ENCODE data around the gene GPER1. TPM values are rescaled to one million over a fixed set of nuclear protein-coding genes. Genes with fewer than 3 reads are reported as not detected.
A peak's percentile ranks its signal among the peaks of the same experiment; 100 is the strongest.

The GPER1 gene
- total and polyA plus RNA-seq, 2 donors (not counting 3 experiments of a cell fraction or from before 2014, with no cell fraction given), result 0.77 to 2.3 TPM

DNA sequence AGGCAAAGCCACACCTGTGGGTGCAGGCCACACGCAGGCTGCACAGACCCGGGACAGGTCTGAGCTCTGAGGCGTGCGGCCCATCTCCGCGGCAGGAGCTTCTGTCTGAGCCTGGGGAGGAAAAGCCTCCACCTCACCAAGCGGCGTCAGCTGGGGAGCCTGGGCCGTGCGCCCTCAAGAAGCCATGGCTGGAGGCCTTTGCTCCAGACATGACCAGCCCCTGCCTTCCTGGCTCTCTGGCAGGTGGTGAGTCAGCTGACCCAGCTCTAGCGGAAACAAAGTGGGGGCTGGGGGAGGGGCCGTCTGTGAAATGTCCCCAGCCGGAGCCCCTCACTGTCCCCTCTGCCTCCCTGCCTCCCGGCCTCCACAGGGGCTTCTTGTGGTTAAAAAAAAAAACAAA is 12.5 kb downstream of the GPER1 start:
- intact Hi-C loops (cut with micrococcal nuclease) (no loop called here), dilution Hi-C loops (cut with MboI; ENCODE audit: extremely low pct_ligation_motif_present, low sequenced_read_pairs) (no loop called here)
- H3K4me2 ChIP-seq (ENCODE audit: insufficient read depth, low read length), result no peak overlapping the region
- no TSS peak for BruUV-seq (replicated peaks)
- peak; percentile 31 for DNase-seq (ENCODE audit: low read depth, low spot score)
- H3K4me3 ChIP-seq (replicated peaks in 1 of 3; ENCODE audit: insufficient read depth in 1 of 3, low read depth in 1 of 3, low read length in 3 of 3), result no peak overlapping the region
- H3K36me3 ChIP-seq (ENCODE audit: control insufficient read depth in 2 of 2, extremely low read depth in 1 of 2, insufficient read depth in 2 of 2, low read length in 2 of 2), result no peaks in the 10 kb centered on the region
- H3K9ac ChIP-seq (replicated peaks; ENCODE audit: extremely low read depth, insufficient read depth, low read length), result no peak overlapping the region
- no peaks in the 10 kb centered on the region for H3K27me3 ChIP-seq (ENCODE audit: control insufficient read depth in 2 of 2, insufficient read depth in 2 of 2, low read length in 2 of 2)
- H3K4me1 ChIP-seq (ENCODE audit: control insufficient read depth, extremely low read depth, insufficient read depth, low read length), result peaks cover 19% of the 10 kb centered on the region
- TF ChIP-seq MYC (IDR thresholded peaks at IDR 0.05; ENCODE audit: low read depth, low read length) (no peak), FOS (IDR thresholded peaks at IDR 0.05; ENCODE audit: borderline replicate concordance, insufficient read depth, low read length) (no peak), POLR2A (IDR thresholded peaks at IDR 0.05; ENCODE audit: low read depth, low read length) (no peak), POLR2AphosphoS5 (IDR thresholded peaks at IDR 0.05; ENCODE audit: insufficient read depth, low read depth, low read length) (no peak), JUN (IDR thresholded peaks at IDR 0.05; ENCODE audit: borderline replicate concordance, insufficient read depth, insufficient read length, low read depth) (no peak), GATA2 (IDR thresholded peaks at IDR 0.05; ENCODE audit: insufficient read depth, insufficient read length, low read depth, low read length) (no peak), EZH2 (IDR thresholded peaks at IDR 0.05; ENCODE audit: borderline replicate concordance, low read depth, low read length, severe bottlenecking) (no peak)
- TF ChIP-seq, protein P1, sequence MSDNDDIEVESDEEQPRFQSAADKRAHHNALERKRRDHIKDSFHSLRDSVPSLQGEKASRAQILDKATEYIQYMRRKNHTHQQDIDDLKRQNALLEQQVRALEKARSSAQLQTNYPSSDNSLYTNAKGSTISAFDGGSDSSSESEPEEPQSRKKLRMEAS (IDR thresholded peaks at IDR 0.05; ENCODE audit: insufficient read depth, insufficient read length), result no peak
- TF ChIP-seq, protein P2, sequence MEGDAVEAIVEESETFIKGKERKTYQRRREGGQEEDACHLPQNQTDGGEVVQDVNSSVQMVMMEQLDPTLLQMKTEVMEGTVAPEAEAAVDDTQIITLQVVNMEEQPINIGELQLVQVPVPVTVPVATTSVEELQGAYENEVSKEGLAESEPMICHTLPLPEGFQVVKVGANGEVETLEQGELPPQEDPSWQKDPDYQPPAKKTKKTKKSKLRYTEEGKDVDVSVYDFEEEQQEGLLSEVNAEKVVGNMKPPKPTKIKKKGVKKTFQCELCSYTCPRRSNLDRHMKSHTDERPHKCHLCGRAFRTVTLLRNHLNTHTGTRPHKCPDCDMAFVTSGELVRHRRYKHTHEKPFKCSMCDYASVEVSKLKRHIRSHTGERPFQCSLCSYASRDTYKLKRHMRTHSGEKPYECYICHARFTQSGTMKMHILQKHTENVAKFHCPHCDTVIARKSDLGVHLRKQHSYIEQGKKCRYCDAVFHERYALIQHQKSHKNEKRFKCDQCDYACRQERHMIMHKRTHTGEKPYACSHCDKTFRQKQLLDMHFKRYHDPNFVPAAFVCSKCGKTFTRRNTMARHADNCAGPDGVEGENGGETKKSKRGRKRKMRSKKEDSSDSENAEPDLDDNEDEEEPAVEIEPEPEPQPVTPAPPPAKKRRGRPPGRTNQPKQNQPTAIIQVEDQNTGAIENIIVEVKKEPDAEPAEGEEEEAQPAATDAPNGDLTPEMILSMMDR (IDR thresholded peaks at IDR 0.05; ENCODE audit: extremely low read depth in 1 of 2, insufficient read depth in 1 of 2, low read depth in 1 of 2, low read length in 2 of 2), result no peak
- FAIRE-seq, result peak; percentile 64
- peak overlapping the region; percentile 43 for H2AFZ ChIP-seq (ENCODE audit: low read depth, low read length)
- peaks cover 1% of the 10 kb centered on the region for H3K79me2 ChIP-seq (ENCODE audit: control insufficient read depth, insufficient read depth, low read length)
- H3K9me1 ChIP-seq (replicated peaks; ENCODE audit: control insufficient read depth, extremely low read depth, insufficient read depth, low read length), result no peaks in the 10 kb centered on the region
- H4K20me1 ChIP-seq (replicated peaks; ENCODE audit: control insufficient read depth, extremely low read depth, insufficient read depth, low read length), result no peaks in the 10 kb centered on the region
- peak overlapping the region; percentile 23 for H3K27ac ChIP-seq (ENCODE audit: insufficient read depth, low read depth, low read length)
- ChIA-PET CTCF (interaction anchor here (1.2 to 3.6 kb wide), 6 partner anchors 12 to 77 kb away, joined by 3 to 24 read pairs (median 8); partner anchors contain the start of gene GPER1), POLR2A (interaction anchor here (0.6 kb wide), 1 partner anchor 125 kb away, joined by 3 read pairs; no protein-coding TSS in a partner anchor)
- H3K9me3 ChIP-seq (replicated peaks; ENCODE audit: control insufficient read depth, insufficient read depth, low read length), result no peaks in the 10 kb centered on the region
